ENCODE measurements around the gene SELE. TPM values are rescaled to one million over a fixed set of nuclear protein-coding genes. Genes with fewer than 3 reads are reported as not detected.

SELE gene
- total RNA-seq, 1 experiment from 2014 or later, result not detected

Other genes with a start within 250 kb of the SELE start
- gene SLC19A2, start 248.1 kb downstream of the SELE start, total RNA-seq (2014; rRNA removed; shearing (Covaris generic); ENCODE audit: low replicate concordance), result 6.1 and 10.3 TPM in 2 replicates
- not detected in 2 replicates for gene F5, start 147.6 kb downstream of the SELE start, total RNA-seq (2014; rRNA removed; shearing (Covaris generic); ENCODE audit: low replicate concordance)
- gene SELP, start 104.0 kb downstream of the SELE start, total RNA-seq (2014; rRNA removed; shearing (Covaris generic); ENCODE audit: low replicate concordance), result not detected in 2 replicates
- 0.10 and 1.5 TPM in 2 replicates for gene SELL, start 22.5 kb downstream of the SELE start, total RNA-seq (2014; rRNA removed; shearing (Covaris generic); ENCODE audit: low replicate concordance)
- gene METTL18, start 60.8 kb upstream of the SELE start, total RNA-seq (2014; rRNA removed; shearing (Covaris generic); ENCODE audit: low replicate concordance), result 11.0 and 27.3 TPM in 2 replicates
- gene SCYL3, start 159.8 kb upstream of the SELE start, total RNA-seq (2014; rRNA removed; shearing (Covaris generic); ENCODE audit: low replicate concordance), result 4.4 TPM in 2 replicates